Stomach smooth muscle (tissue), 2 donors: ENCODE results near the gene TCP11.

Experiments
- H3K27ac ChIP-seq: one replicate; pipeline ENCODE4 v1.7.0; 2013; ENCODE audit warnings: mild to moderate bottlenecking, low read length, inconsistent platforms
- H3K27me3 ChIP-seq, 2 donors: one replicate each; pipeline ENCODE4 v1.7.0; 2013; ENCODE audit warnings: low read length in 2 of 2; ENCODE audit not compliant: insufficient read depth in 2 of 2, control insufficient read depth in 1 of 2
- H3K36me3 ChIP-seq, 2 donors: one replicate each; pipeline ENCODE4 v1.7.0; 2013; ENCODE audit warnings: low read length in 2 of 2; ENCODE audit not compliant: control insufficient read depth in 2 of 2, insufficient read depth in 2 of 2
- H3K4me1 ChIP-seq: one replicate; pipeline ENCODE4 v1.7.0; 2013; ENCODE audit warnings: low read length; ENCODE audit not compliant: control insufficient read depth, insufficient read depth
- H3K4me3 ChIP-seq, 2 donors: one replicate each; pipeline ENCODE4 v1.7.0; 2013; ENCODE audit warnings: low read length in 2 of 2
- H3K9ac ChIP-seq, 2 donors: one replicate each; pipeline ENCODE4 v1.7.0; 2013; ENCODE audit warnings: low read length in 2 of 2, mild to moderate bottlenecking in 1 of 2
- H3K9me3 ChIP-seq, 2 donors: one replicate each; pipeline ENCODE4 v1.7.0; 2013; ENCODE audit warnings: low read length in 2 of 2; ENCODE audit not compliant: control insufficient read depth in 2 of 2
- donor health status: healthy.
- donor health status: Pancreatic carcinoma.

The TCP11 gene

GRCh38 chr6:35072051-35072697, 69.0 kb downstream of the TCP11 start:
- Histone ChIP-seq H3K27ac (peak overlapping the region; percentile 24), H3K9ac (no peak overlapping the region), H3K4me1 (peaks cover 23% of the 10 kb centered on the region), H3K36me3 (peaks cover 33% of the 10 kb centered on the region in 2 donors), H3K27me3 (no peaks in the 10 kb centered on the region), H3K4me3 (no peak overlapping the region), H3K9me3 (no peaks in the 10 kb centered on the region)

- H3K36me3 ChIP-seq, result peaks cover 30 to 33% of the 10 kb centered on the region in 2 donors
- no peaks in the 10 kb centered on the region for H3K9me3 ChIP-seq
- H3K9ac ChIP-seq, result no peak overlapping the region
- no peak overlapping the region for H3K27ac ChIP-seq
- peaks cover 23% of the 10 kb centered on the region for H3K4me1 ChIP-seq
- no peaks in the 10 kb centered on the region for H3K27me3 ChIP-seq
- no peak overlapping the region for H3K4me3 ChIP-seq
Measured at GRCh38 chr6:35071347-35071994, 69.7 kb downstream of the TCP11 start.

DNA sequence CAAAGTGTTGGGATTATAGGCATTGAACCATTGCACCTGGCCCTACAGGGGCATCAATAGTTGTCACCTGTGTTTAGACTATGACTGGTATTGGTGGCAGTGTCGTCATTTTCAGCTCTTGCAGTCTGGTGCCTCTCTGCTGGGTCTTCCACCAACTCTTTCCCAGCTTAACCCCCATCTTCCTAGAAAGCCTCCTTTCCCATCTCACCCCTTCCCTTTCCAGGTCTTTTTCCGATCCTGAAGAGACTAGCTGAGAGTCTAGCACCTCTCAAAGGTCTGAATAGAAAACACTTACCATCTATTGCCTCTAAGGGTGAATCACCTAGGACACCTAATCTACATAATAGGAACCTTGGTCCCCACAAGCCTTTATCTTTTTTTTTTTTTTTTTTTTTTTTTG, 71.0 kb downstream of the TCP11 start:
- no peak overlapping the region for H3K4me3 ChIP-seq
- no peaks in the 10 kb centered on the region for H3K9me3 ChIP-seq
- peaks cover 29% of the 10 kb centered on the region for H3K4me1 ChIP-seq
- H3K27ac ChIP-seq, result no peak overlapping the region
- H3K9ac ChIP-seq, result no peak overlapping the region
- no peaks in the 10 kb centered on the region for H3K27me3 ChIP-seq
- peaks cover 42 to 45% of the 10 kb centered on the region in 2 donors for H3K36me3 ChIP-seq

DNA sequence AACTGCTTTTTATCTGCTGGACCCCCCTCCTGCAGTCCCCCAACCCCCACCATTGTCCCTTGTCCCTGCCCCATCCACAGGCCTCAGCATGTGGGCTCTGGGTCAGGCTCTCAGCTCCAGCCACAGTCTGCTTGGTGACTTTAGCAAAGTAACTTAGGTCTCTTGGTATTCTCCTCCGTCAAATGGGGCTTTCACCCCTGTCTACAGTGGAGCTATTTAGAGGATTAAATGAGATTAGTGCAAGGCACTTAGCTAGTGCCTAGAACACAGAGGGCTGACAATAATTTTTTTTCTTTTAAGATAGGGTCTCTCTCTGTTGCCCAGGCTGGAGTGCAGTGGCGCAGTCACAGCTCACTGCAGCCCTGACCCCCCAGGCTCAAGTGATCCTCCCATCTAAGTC, 71.9 kb downstream of the TCP11 start:
- Histone ChIP-seq H3K36me3 (peaks cover 42% of the 10 kb centered on the region in 2 donors), H3K9ac (no peak overlapping the region), H3K27me3 (no peaks in the 10 kb centered on the region), H3K27ac (no peak overlapping the region), H3K9me3 (no peaks in the 10 kb centered on the region), H3K4me3 (no peak overlapping the region), H3K4me1 (peaks cover 32% of the 10 kb centered on the region)

GRCh38 chr6:35068644-35069043, 72.5 kb downstream of the TCP11 start:
- no peak overlapping the region for H3K4me3 ChIP-seq
- no peaks in the 10 kb centered on the region for H3K27me3 ChIP-seq
- H3K27ac ChIP-seq, result peak overlapping the region; percentile 46
- H3K9me3 ChIP-seq, result no peaks in the 10 kb centered on the region
- no peak overlapping the region for H3K9ac ChIP-seq
- H3K4me1 ChIP-seq, result peaks cover 33% of the 10 kb centered on the region
- peaks cover 40 to 42% of the 10 kb centered on the region in 2 donors for H3K36me3 ChIP-seq

DNA sequence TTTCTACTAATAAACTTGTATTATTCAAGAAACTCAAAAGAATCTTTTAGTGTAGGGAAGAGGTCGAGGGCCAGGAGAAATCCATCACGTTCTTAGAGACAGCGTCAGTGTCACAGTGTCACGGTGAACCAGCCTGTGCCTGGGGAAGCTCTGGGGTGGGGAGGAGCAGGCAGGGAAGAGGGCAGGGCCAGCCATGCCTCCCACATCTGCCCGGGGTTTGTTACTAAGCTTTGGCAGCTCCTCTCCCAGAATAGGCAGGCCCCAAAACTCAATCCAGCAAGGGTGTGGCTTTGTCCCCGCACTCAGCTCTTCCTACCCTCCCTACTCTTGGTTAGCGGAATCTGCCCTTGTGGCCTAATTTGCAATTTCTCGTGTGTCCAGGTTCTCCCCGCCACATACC, 72.9 kb downstream of the TCP11 start:
- Histone ChIP-seq H3K4me1 (peaks cover 37% of the 10 kb centered on the region), H3K27me3 (no peaks in the 10 kb centered on the region), H3K9ac (no peak overlapping the region), H3K4me3 (no peak overlapping the region), H3K36me3 (peaks cover 39 to 45% of the 10 kb centered on the region in 2 donors), H3K27ac (peak overlapping the region; percentile 46), H3K9me3 (no peaks in the 10 kb centered on the region)
